Stimulated activated naive CD8-positive, alpha-beta T cell treated with anti-CD3 and anti-CD28 coated beads, Interleukin-15, Interleukin-2, amounts not matched to agents 100 ng/mL and 50 ng/mL, for 24 hours (primary cell): Measurements from ENCODE around the gene FAM107B.

Source experiments
- H3K27ac Mint-ChIP-seq: one replicate; pipeline ENCODE4 v1.8.0; 2021; ENCODE audit warnings: mild to moderate bottlenecking, mixed read lengths
- H3K27me3 Mint-ChIP-seq: one replicate; pipeline ENCODE4 v1.8.0; 2021; ENCODE audit warnings: mixed read lengths
- H3K36me3 Mint-ChIP-seq: one replicate; pipeline ENCODE4 v1.8.0; 2021; ENCODE audit warnings: low read depth, mixed read lengths
- H3K4me1 Mint-ChIP-seq: one replicate; pipeline ENCODE4 v1.8.0; 2021; ENCODE audit warnings: low read depth, mixed read lengths
- H3K4me3 Mint-ChIP-seq: one replicate; pipeline ENCODE4 v1.8.0; 2021; ENCODE audit warnings: mild to moderate bottlenecking, mixed read lengths
- H3K9me3 Mint-ChIP-seq: one replicate; pipeline ENCODE4 v1.8.0; 2021; ENCODE audit warnings: mixed read lengths

FAM107B gene

DNA sequence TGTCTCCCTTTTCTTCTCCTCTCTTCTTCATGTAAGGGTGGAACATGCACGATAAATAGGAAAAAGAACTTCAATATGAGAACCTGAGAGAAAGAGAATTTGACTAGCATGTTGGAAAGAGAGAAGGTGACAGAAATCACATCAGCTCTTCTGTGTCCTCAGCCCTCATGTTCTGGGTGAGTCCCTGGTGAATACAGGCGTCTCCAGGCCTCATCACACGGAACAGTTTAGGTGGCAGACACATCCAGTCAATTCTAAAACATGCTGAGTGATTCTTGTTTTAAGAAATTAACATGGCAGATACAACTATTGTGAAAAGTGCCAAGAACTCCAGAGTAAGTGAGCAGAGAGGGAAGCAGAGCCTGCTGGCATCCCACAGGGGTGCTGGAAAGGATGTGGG is 96.1 kb downstream of the FAM107B start:
- Mint-ChIP-seq H3K27ac (no peak overlapping the region), H3K27me3 (no peaks in the 10 kb centered on the region), H3K4me3 (no peak overlapping the region), H3K36me3 (no peaks in the 10 kb centered on the region), H3K4me1 (peaks cover 3% of the 10 kb centered on the region), H3K9me3 (no peaks in the 10 kb centered on the region)

GRCh38 chr10:14676732-14677131 is 98.0 kb downstream of the FAM107B start:
- H3K27me3 Mint-ChIP-seq = no peaks in the 10 kb centered on the region
- no peak overlapping the region for H3K27ac Mint-ChIP-seq
- H3K36me3 Mint-ChIP-seq = no peaks in the 10 kb centered on the region
- no peaks in the 10 kb centered on the region for H3K9me3 Mint-ChIP-seq
- H3K4me1 Mint-ChIP-seq = peaks cover 7% of the 10 kb centered on the region
- H3K4me3 Mint-ChIP-seq = no peak overlapping the region

DNA sequence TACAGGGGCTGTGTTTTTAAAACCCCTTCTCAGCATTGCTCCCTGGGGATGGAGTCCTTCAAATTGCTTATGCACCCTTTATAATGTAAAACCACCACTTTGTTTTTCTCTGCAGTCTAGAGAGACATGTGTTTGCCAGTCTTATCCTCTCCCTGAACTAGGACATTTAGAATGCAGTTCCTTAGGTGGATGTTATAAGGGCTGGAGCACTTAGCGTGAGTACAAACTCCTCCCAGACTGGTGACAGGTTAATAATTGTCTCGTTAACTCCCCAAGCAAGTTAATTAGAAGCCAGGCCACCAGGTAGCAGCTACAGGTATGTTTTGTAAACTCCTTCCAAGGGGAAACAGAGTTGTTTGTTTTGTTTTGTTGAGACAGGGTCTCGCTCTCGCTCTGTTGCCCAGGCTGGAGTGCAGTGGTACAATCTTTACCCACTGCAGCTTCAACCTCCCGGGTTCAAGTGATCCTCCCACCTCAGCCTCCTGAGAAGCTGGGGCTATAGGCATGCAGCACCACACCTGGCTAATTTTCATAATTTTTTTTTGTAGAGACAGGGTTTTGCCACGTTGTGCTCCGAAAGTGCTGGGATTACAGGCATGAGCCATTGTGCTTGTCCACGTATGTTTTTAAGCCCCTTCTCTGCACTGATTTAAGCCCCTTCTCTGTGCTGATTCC is 100.2 kb downstream of the FAM107B start:
- Mint-ChIP-seq H3K4me1 (peaks cover 19% of the 10 kb centered on the region), H3K4me3 (no peak overlapping the region), H3K27me3 (no peaks in the 10 kb centered on the region), H3K9me3 (no peaks in the 10 kb centered on the region), H3K36me3 (no peaks in the 10 kb centered on the region), H3K27ac (no peak overlapping the region)

DNA sequence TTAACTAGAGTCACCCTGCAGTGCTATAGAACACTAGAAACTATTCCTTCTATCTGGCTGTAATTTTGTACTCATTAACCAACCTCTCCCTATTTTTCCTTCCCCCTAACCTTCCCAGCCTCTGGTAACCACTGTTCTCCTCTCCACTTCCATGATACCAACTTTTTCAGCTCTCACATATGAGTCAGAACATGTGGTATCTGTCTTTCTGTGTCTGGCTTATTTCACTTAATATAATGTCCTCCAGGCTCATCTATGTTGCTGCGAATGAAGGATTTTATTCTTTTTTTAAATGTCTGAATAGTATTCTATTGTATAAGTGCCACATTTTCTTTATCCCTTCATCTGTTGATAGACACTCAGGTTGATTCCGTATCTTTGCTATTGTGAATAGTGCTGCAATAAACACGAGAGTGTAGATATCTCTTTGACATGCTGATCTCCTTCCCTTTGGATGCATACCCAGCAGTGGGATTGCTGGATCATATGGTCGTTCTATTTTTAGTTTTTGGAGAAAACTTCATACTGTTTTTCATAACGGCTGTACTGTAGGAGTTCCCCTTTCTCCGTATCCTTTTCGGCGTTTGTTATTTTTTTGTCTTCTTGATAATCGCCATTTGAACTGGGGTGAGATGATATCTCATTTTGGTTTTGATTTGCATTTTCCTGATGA is 101.4 kb downstream of the FAM107B start:
- Mint-ChIP-seq H3K27me3 (no peaks in the 10 kb centered on the region), H3K9me3 (no peaks in the 10 kb centered on the region), H3K4me1 (peaks cover 22% of the 10 kb centered on the region), H3K36me3 (no peaks in the 10 kb centered on the region), H3K4me3 (peak overlapping the region; percentile 35), H3K27ac (peak overlapping the region; percentile 0)

- peaks cover 2% of the 10 kb centered on the region for H3K36me3 Mint-ChIP-seq
- H3K27me3 Mint-ChIP-seq = no peaks in the 10 kb centered on the region
- no peak overlapping the region for H3K27ac Mint-ChIP-seq
- no peak overlapping the region for H3K4me3 Mint-ChIP-seq
- peaks cover 3% of the 10 kb centered on the region for H3K9me3 Mint-ChIP-seq
- peaks cover 24% of the 10 kb centered on the region for H3K4me1 Mint-ChIP-seq
These were observed 103.3 kb downstream of the FAM107B start for GRCh38 chr10:14671386-14671831.

GRCh38 chr10:14670551-14671240 is 104.0 kb downstream of the FAM107B start:
- H3K36me3 Mint-ChIP-seq = peaks cover 9% of the 10 kb centered on the region
- peaks cover 31% of the 10 kb centered on the region for H3K4me1 Mint-ChIP-seq
- H3K4me3 Mint-ChIP-seq = no peak overlapping the region
- H3K27ac Mint-ChIP-seq = no peak overlapping the region
- H3K27me3 Mint-ChIP-seq = no peaks in the 10 kb centered on the region
- peaks cover 11% of the 10 kb centered on the region for H3K9me3 Mint-ChIP-seq

GRCh38 chr10:14669576-14669975 is 105.1 kb downstream of the FAM107B start:
- no peaks in the 10 kb centered on the region for H3K27me3 Mint-ChIP-seq
- peaks cover 42% of the 10 kb centered on the region for H3K4me1 Mint-ChIP-seq
- H3K4me3 Mint-ChIP-seq = no peak overlapping the region
- no peak overlapping the region for H3K27ac Mint-ChIP-seq
- peaks cover 10% of the 10 kb centered on the region for H3K36me3 Mint-ChIP-seq
- H3K9me3 Mint-ChIP-seq = peaks cover 14% of the 10 kb centered on the region

DNA sequence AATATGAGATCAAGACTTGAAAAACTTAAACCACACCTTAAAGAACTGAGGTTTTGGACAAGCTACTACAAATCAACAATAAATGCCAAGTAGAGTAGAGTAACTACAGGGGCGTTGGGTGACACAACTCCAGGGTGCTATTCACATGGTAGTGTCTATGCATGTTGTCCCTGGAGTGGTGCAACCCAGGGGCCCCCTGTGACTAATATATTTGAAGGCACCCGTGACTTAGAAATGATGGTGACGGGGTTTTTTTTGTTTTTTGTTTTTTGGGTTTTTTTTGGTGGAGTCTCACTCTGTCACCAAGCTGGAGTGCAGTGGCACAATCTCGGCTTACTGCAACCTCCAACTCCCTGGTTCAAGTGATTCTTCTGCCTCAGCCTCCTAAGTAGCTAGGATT is 106.9 kb downstream of the FAM107B start:
- Mint-ChIP-seq H3K9me3 (peaks cover 14% of the 10 kb centered on the region), H3K27me3 (no peaks in the 10 kb centered on the region), H3K4me3 (no peak overlapping the region), H3K27ac (no peak overlapping the region), H3K36me3 (peaks cover 10% of the 10 kb centered on the region), H3K4me1 (peaks cover 48% of the 10 kb centered on the region)

- H3K36me3 Mint-ChIP-seq = peaks cover 10% of the 10 kb centered on the region
- H3K4me3 Mint-ChIP-seq = no peak overlapping the region
- H3K27me3 Mint-ChIP-seq = no peaks in the 10 kb centered on the region
- no peak overlapping the region for H3K27ac Mint-ChIP-seq
- H3K4me1 Mint-ChIP-seq = peaks cover 52% of the 10 kb centered on the region
- H3K9me3 Mint-ChIP-seq = peaks cover 17% of the 10 kb centered on the region
These were observed 107.4 kb downstream of the FAM107B start for GRCh38 chr10:14667280-14667679.

DNA sequence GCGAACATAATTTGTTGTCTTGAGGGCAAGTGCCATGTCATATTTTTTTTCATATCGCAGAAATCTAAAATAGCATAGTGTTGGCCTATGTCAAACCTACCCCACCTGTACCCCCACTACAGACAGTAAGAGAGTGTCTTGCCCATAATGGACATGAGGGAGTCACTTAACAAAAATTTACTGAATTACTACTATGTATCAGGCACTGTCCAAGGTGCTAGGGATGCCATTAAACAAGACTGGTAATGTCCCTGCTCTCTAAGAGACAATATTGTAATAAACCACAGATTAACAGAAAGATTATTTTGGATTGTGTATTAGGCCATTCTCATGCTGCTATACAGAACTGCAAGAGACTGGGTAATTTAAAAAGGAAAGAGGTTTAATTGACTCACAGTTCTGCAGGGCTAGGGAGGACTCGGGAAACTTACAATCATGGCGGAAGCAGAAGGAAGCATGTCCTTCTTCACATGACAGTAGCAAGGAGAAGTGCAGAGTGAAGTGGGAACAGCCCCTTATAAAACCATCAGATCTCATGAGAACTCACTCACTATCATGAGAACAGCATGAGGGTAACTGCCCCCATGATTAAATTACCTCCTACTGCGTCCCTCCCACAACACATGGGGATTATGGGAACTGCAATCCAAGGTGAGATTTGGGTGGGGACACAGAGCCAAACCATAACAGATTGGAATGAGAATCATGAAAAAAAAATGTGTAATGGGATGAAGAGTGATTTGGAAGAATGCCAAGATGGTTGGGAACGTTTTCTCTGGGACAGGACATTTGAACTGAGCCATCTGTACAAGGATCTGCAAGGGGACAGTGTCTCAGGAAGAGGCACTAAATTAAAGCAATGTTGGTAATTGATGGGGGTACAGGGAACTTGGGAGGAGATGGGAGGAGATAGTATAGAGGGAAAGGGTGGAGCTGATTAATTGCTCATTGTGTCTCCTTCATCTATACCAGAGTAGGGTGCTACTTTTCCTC is 108.5 kb downstream of the FAM107B start:
- H3K36me3 Mint-ChIP-seq = peaks cover 15% of the 10 kb centered on the region
- H3K4me3 Mint-ChIP-seq = no peak overlapping the region
- H3K27ac Mint-ChIP-seq = peak overlapping the region; percentile 53
- H3K9me3 Mint-ChIP-seq = peaks cover 17% of the 10 kb centered on the region
- H3K27me3 Mint-ChIP-seq = no peaks in the 10 kb centered on the region
- H3K4me1 Mint-ChIP-seq = peaks cover 63% of the 10 kb centered on the region

GRCh38 chr10:14665304-14665703 is 109.4 kb downstream of the FAM107B start:
- peaks cover 15% of the 10 kb centered on the region for H3K36me3 Mint-ChIP-seq

DNA sequence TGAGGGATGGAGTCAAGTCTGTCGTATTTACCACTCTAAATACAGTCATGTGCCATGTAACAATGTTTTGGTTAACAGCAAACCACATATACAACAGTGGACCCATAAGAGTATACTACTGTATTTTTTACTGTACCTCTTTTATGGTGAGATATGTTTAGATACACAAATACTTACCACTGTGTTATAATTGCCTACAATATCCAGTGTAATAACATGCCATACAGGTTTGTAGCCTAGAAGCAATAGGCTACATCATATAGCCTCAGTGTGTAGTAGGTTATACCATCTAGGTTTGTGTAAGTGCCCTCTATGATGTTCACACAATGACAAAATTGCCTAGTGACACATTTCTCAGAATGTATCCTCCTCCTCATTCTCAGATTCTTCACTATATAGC is 110.4 kb downstream of the FAM107B start:
- H3K4me3 Mint-ChIP-seq = no peak overlapping the region
- peaks cover 15% of the 10 kb centered on the region for H3K36me3 Mint-ChIP-seq
- H3K9me3 Mint-ChIP-seq = peaks cover 17% of the 10 kb centered on the region
- no peak overlapping the region for H3K27ac Mint-ChIP-seq
- peaks cover 67% of the 10 kb centered on the region for H3K4me1 Mint-ChIP-seq
- no peaks in the 10 kb centered on the region for H3K27me3 Mint-ChIP-seq

More at GRCh38 chr10:14665304-14665703, 109.4 kb downstream of the FAM107B start:
- peaks cover 17% of the 10 kb centered on the region for H3K9me3 Mint-ChIP-seq
- no peaks in the 10 kb centered on the region for H3K27me3 Mint-ChIP-seq
- H3K4me3 Mint-ChIP-seq = no peak overlapping the region
- no peak overlapping the region for H3K27ac Mint-ChIP-seq
- H3K4me1 Mint-ChIP-seq = peaks cover 63% of the 10 kb centered on the region

DNA sequence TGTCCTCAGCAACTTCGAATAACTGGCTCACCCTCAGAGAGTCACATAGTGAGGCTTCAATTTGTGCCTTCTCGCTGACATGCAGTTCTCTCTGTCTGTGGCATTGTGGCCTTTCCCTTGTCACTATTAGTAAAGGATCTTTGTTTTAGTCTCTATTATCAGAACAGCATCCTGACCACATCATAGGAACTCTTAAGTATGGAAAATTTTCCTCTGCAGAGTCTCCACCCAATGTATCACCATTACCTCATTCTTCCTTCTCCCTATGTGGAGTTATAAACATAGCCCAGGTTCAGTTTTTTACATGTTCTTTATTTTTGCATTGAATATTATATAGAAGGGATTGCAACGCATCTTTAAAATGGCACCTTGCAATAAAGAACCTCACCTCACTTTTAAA is 112.9 kb downstream of the FAM107B start:
- Mint-ChIP-seq H3K4me3 (no peak overlapping the region), H3K27me3 (no peaks in the 10 kb centered on the region), H3K9me3 (peaks cover 17% of the 10 kb centered on the region)

DNA sequence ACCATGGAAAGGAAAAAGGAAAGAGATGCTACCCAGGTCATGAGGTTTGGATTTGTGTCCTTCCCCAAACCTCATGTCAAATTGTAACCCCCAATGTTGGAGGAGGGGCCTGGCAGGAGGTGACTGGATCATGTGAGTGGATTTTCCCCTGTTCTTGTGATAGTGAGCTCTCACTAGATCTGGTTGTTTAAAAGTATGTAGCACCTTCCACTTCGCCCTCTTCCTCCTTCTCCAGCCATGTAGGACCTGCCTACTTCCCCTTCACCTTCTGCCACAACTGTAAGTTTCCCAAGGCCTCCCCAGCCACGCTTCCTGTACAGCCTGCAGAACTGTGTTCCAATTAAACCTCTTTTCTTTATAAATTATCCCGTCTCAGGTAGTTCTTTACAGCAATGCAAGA is 113.9 kb downstream of the FAM107B start:
- H3K27me3 Mint-ChIP-seq = no peaks in the 10 kb centered on the region
- peak overlapping the region; percentile 63 for H3K4me3 Mint-ChIP-seq
- H3K36me3 Mint-ChIP-seq = peaks cover 8% of the 10 kb centered on the region
- H3K4me1 Mint-ChIP-seq = peaks cover 93% of the 10 kb centered on the region
- peaks cover 8% of the 10 kb centered on the region for H3K9me3 Mint-ChIP-seq
- peak overlapping the region; percentile 93 for H3K27ac Mint-ChIP-seq

More for the DNA sequence above, 112.9 kb downstream of the FAM107B start:
- peaks cover 15% of the 10 kb centered on the region for H3K36me3 Mint-ChIP-seq
- H3K4me1 Mint-ChIP-seq = peaks cover 90% of the 10 kb centered on the region
- H3K27ac Mint-ChIP-seq = peak overlapping the region; percentile 93
